Panc1 (cell line): Measurements from ENCODE around the gene WDR72. TPM values are rescaled to one million over a fixed set of nuclear protein-coding genes. Genes with fewer than 3 reads are reported as not detected.

ENCODE experiments used
- ATAC-seq: fragments of 200-7000 bp; cut with Tn5 transposase; 2 replicates; pipeline ENCODE4 v1.9.1; 2020; ENCODE audit warnings: mild to moderate bottlenecking, moderate library complexity
- BruUV-seq: library from RNA; stranded (reverse); fragments of 400-500 nt; replicated peaks from 2 replicates; lab custom pipeline; 2021; lab: Mats Ljungman, UMichigan
- CTCF ChIA-PET: fragments of 300-600 bp; sonication (Branson Sonifier 250); formaldehyde crosslinking; loops from one replicate; lab custom pipeline; 2022; ENCODE audit warnings: antibody characterized with exemption; lab: Charles Lee
- POLR2A ChIA-PET: fragments of 300-600 bp; sonication (Branson Sonifier 250); formaldehyde crosslinking; loops from one replicate; lab custom pipeline; 2022; ENCODE audit warnings: antibody characterized with exemption; lab: Charles Lee
- DNase-seq: peaks from one replicate; pipeline ENCODE4 v3.0.0-alpha.2; 2010; ENCODE audit warnings: low read depth, low spot score
- H3K27ac ChIP-seq: 2 replicates; pipeline ENCODE4 v1.5.1; 2011; ENCODE audit warnings: mild to moderate bottlenecking, low read length, inconsistent platforms
- H3K27me3 ChIP-seq: fragments of 200-500 bp; sonication (Bioruptor generic); 2 replicates; pipeline ENCODE4 v1.6.0; 2014; ENCODE audit warnings: low read length, inconsistent platforms; ENCODE audit not compliant: control insufficient read depth, insufficient read depth
- H3K36me3 ChIP-seq: fragments of 200-500 bp; sonication (Bioruptor generic); 2 replicates; pipeline ENCODE4 v1.5.1; 2014; ENCODE audit warnings: inconsistent platforms, mild to moderate bottlenecking, low read length, moderate library complexity; ENCODE audit not compliant: control insufficient read depth, insufficient read depth
- H3K4me1 ChIP-seq: 2 replicates; pipeline ENCODE4 v1.5.1; 2011; ENCODE audit warnings: inconsistent platforms, mild to moderate bottlenecking, low read length, moderate library complexity; ENCODE audit not compliant: control insufficient read depth, insufficient read depth
- H3K4me3 ChIP-seq, 2 experiments: 2 replicates each; pipeline ENCODE4 v1.5.1; 2011 to 2012; ENCODE audit warnings: low read depth in 2 of 2, low read length in 2 of 2, mild to moderate bottlenecking in 2 of 2, inconsistent platforms in 1 of 2, moderate library complexity in 1 of 2
- H3K9me3 ChIP-seq: fragments of 200-500 bp; sonication (Bioruptor generic); 2 replicates; pipeline ENCODE4 v1.5.1; 2014; ENCODE audit warnings: low read depth, mild to moderate bottlenecking, inconsistent platforms, low read length, moderate library complexity; ENCODE audit not compliant: control insufficient read depth, insufficient read depth
- POLR2AphosphoS5 ChIP-seq: IDR thresholded peaks from 2 replicates; pipeline ENCODE4 v1.6.1; 2012; ENCODE audit warnings: mild to moderate bottlenecking, low read depth, low read length, moderate library complexity
- SIN3A ChIP-seq: IDR thresholded peaks from 2 replicates; pipeline ENCODE4 v1.6.1; 2012; ENCODE audit warnings: low read depth, mild to moderate bottlenecking, low read length, moderate library complexity, borderline replicate concordance; ENCODE audit not compliant: insufficient read depth
- TCF7L2 ChIP-seq: IDR thresholded peaks from 2 replicates; pipeline ENCODE4 v1.6.1; 2011; ENCODE audit warnings: mild to moderate bottlenecking, low read depth, low read length, inconsistent platforms
- in situ Hi-C: cut with HindIII; loops from 2 replicates; pipeline ENCODE4 v1.10.0; 2016; ENCODE audit warnings: low sequenced_read_pairs, low pct_unique_long_range_greater_than_20kb
- intact Hi-C: fragments of 100-400 bp; cut with micrococcal nuclease; formaldehyde crosslinking; loops from one replicate; pipeline ENCODE4 v1.10.0; 2022; ENCODE audit not compliant: unreplicated experiment
- total RNA-seq: library from RNA; stranded (reverse); gene quantifications from one replicate; pipeline ENCODE4 v1.2.1, GENCODE V29; 2021; ENCODE audit not compliant: unreplicated experiment
- TF ChIP-seq, protein P1 (sequence below), 2 experiments: IDR thresholded peaks; 2 replicates each; pipeline ENCODE4 v1.6.1; 2011 to 2012; ENCODE audit warnings: low read depth in 2 of 2, control low read depth in 1 of 2, low read length in 1 of 2, mild to moderate bottlenecking in 1 of 2, moderate library complexity in 1 of 2; ENCODE audit not compliant: insufficient read depth in 1 of 2
- TF ChIP-seq, protein P2 (sequence below): fragments of 450-650 bp; IDR thresholded peaks from 2 replicates; pipeline ENCODE4 v1.5.1; 2017; ENCODE audit warnings: mild to moderate bottlenecking

WDR72 gene
- total RNA-seq, 1 experiment from 2014 or later, result 0.03 TPM

DNA sequence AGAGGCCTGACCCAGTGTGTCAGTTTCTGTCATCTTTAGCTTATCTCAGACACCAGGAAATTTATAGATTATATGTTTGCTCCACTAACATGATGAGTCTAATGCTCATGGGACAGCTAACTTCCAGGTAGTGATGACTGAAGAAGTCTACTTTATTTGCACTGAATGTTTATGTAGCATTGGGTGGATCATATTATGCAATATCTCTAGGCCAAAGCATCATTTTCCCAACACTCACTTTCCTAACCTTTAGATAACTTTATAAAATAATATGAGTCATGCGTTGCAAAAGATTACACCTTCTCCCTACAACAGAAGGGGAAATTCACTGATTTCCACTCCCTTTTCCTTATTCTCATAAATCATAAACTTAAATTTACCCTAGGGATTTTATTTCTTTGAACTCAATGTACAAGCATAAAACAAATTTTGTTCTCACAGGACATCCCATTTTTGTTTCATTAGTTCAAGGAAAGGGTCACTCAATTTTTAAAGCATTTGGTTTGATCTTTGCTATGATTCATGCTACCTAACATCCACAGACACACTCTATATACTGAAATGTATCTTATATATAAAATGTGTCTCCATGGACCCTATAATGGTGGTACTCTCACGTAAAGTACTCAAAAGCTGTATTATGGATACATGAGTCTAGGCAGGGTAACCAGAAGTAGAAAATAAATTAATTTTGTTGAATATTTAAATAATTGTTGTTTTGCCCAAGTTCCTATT is 225.2 kb downstream of the WDR72 start:
- H3K9me3 ChIP-seq, result no peaks in the 10 kb centered on the region; the same call in 1 of the 2 replicates
- DNase-seq (no peak), ATAC-seq (no peak)
- in situ Hi-C loops, result no loop called here
- no peaks in the 10 kb centered on the region for H3K4me1 ChIP-seq
- ChIA-PET CTCF (no interaction called here), POLR2A (no interaction called here)
- H3K36me3 ChIP-seq, result no peaks in the 10 kb centered on the region
- H3K4me3 ChIP-seq, result no peak overlapping the region
- H3K27me3 ChIP-seq, result no peaks in the 10 kb centered on the region
- intact Hi-C loops, result no loop called here
- H3K27ac ChIP-seq, result no peak overlapping the region
- no TSS peak for BruUV-seq
- TF ChIP-seq, protein P1, sequence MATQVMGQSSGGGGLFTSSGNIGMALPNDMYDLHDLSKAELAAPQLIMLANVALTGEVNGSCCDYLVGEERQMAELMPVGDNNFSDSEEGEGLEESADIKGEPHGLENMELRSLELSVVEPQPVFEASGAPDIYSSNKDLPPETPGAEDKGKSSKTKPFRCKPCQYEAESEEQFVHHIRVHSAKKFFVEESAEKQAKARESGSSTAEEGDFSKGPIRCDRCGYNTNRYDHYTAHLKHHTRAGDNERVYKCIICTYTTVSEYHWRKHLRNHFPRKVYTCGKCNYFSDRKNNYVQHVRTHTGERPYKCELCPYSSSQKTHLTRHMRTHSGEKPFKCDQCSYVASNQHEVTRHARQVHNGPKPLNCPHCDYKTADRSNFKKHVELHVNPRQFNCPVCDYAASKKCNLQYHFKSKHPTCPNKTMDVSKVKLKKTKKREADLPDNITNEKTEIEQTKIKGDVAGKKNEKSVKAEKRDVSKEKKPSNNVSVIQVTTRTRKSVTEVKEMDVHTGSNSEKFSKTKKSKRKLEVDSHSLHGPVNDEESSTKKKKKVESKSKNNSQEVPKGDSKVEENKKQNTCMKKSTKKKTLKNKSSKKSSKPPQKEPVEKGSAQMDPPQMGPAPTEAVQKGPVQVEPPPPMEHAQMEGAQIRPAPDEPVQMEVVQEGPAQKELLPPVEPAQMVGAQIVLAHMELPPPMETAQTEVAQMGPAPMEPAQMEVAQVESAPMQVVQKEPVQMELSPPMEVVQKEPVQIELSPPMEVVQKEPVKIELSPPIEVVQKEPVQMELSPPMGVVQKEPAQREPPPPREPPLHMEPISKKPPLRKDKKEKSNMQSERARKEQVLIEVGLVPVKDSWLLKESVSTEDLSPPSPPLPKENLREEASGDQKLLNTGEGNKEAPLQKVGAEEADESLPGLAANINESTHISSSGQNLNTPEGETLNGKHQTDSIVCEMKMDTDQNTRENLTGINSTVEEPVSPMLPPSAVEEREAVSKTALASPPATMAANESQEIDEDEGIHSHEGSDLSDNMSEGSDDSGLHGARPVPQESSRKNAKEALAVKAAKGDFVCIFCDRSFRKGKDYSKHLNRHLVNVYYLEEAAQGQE (IDR thresholded peaks at IDR 0.05; ENCODE audit: insufficient read depth in 1 of 2, low read depth in 2 of 2, low read length in 1 of 2), result no peak
- TF ChIP-seq, protein P2, sequence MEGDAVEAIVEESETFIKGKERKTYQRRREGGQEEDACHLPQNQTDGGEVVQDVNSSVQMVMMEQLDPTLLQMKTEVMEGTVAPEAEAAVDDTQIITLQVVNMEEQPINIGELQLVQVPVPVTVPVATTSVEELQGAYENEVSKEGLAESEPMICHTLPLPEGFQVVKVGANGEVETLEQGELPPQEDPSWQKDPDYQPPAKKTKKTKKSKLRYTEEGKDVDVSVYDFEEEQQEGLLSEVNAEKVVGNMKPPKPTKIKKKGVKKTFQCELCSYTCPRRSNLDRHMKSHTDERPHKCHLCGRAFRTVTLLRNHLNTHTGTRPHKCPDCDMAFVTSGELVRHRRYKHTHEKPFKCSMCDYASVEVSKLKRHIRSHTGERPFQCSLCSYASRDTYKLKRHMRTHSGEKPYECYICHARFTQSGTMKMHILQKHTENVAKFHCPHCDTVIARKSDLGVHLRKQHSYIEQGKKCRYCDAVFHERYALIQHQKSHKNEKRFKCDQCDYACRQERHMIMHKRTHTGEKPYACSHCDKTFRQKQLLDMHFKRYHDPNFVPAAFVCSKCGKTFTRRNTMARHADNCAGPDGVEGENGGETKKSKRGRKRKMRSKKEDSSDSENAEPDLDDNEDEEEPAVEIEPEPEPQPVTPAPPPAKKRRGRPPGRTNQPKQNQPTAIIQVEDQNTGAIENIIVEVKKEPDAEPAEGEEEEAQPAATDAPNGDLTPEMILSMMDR, result no peak
- TF ChIP-seq TCF7L2 (no peak), POLR2AphosphoS5 (no peak), SIN3A (no peak)

DNA sequence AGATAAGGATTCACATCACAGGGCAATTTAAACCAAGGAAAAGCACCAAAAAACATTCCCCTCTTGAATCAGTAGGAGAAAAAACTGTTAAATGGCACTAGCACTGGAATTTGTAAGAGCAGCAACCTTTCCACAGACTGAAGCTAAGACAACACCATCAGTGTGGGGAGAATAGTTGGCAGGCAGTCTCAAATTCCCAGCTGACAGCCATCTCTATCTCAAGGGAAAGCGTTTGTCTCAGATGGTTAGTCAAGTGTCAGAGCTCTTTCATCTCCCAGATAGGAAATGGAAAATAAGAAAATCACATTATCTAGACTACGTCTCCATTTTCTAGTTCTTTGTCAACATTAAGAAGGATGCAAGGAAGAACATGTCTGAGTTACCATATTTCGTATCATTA is 228.7 kb downstream of the WDR72 start:
- H3K4me3 ChIP-seq, result no peak overlapping the region
- H3K9me3 ChIP-seq, result no peaks in the 10 kb centered on the region
- CTCF ChIA-PET, result no interaction called here
- H3K36me3 ChIP-seq, result no peaks in the 10 kb centered on the region
- H3K27ac ChIP-seq, result no peak overlapping the region
- intact Hi-C loops (no loop called here), in situ Hi-C loops (no loop called here)
- no peaks in the 10 kb centered on the region for H3K4me1 ChIP-seq
- TF ChIP-seq, protein P1 (IDR thresholded peaks at IDR 0.05; ENCODE audit: insufficient read depth in 1 of 2, low read depth in 2 of 2, low read length in 1 of 2), result no peak
- TF ChIP-seq TCF7L2, result no peak
- TF ChIP-seq, protein P2, result no peak
- no peak for TF ChIP-seq POLR2AphosphoS5
- TF ChIP-seq SIN3A, result no peak
- POLR2A ChIA-PET, result no interaction called here
- no peaks in the 10 kb centered on the region for H3K27me3 ChIP-seq
- no peak for ATAC-seq
- DNase-seq, result no peak
- no TSS peak for BruUV-seq
